ENCODE results near the gene KLHL36. TPM values are rescaled to one million over a fixed set of nuclear protein-coding genes. Genes with fewer than 3 reads are reported as not detected.
A peak's percentile ranks its signal among the peaks of the same experiment; 100 is the strongest.

Gene KLHL36
- total and polyA plus RNA-seq, 4 donors = 11.5 to 53.6 (median 16.9) TPM

DNA sequence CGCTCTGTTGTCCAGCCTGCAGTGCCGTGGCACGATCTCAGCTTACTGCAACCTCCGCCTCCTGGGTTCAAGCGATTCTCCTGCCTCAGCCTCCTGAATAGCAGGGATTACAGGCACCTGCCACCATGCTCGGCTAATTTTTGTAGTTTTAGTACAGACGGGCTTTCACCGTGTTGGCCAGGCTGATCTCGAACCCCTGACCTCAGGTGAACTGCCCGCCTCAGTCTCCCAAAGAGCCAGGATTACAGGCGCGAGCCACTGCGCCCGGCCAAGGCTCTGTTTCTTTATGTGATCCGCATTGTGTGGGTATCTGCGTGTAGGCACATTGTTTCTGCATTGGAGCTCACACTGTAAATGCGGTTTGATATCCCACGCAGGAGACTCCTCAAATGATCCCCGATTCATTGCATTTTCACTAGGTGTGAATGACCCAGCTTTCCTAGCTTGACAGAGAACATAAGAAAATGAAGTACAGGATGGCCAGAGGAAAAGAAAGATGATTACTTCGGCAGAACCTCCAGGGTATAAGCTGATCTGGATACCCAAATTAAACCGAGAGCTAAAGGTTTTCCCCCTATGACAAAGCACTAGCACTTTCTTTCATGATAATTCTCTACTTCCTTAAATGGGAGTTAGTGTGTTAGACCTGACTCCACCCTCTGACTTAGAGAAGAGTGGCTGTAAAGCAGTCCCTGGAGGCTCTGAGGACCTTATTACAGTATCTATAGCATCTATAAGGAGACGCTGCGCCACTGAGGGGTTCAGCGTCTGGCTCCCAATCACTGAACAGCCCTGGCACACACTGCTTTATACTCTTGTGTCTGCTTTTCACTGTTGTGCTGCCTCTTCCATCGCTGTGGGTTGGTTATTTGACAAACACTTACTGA is 47.7 kb upstream of the KLHL36 start:
- Histone ChIP-seq H3K4me1 (ENCODE audit: control insufficient read depth in 4 of 4, insufficient read depth in 4 of 4, low read length in 3 of 4) (peaks cover 4 to 7% (median 6%) of the 10 kb centered on the region in 4 donors), H3K27me3 (ENCODE audit: control insufficient read depth in 4 of 4, insufficient read depth in 4 of 4, low read length in 3 of 4) (no peaks in the 10 kb centered on the region), H3K36me3 (ENCODE audit: control insufficient read depth in 4 of 4, insufficient read depth in 3 of 4, low read depth in 1 of 4, low read length in 3 of 4) (no peaks in the 10 kb centered on the region), H3K27ac (ENCODE audit: low read depth in 1 of 2, low read length in 2 of 2) (peak overlapping the region; percentile 46 to 89), H3K9ac (ENCODE audit: low read depth in 1 of 2, low read length in 2 of 2) (no peak overlapping the region), H3K9me3 (ENCODE audit: control insufficient read depth in 4 of 4, low read length in 3 of 4) (no peaks in the 10 kb centered on the region), H3K4me3 (ENCODE audit: low read depth in 1 of 3, low read length in 3 of 3) (no peak overlapping the region)
- DNase-seq (ENCODE audit: low spot score) = no peak
- TF ChIP-seq, protein P1, sequence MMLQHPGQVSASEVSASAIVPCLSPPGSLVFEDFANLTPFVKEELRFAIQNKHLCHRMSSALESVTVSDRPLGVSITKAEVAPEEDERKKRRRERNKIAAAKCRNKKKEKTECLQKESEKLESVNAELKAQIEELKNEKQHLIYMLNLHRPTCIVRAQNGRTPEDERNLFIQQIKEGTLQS (IDR thresholded peaks at IDR 0.05) = no peak
- TF ChIP-seq, protein P2, sequence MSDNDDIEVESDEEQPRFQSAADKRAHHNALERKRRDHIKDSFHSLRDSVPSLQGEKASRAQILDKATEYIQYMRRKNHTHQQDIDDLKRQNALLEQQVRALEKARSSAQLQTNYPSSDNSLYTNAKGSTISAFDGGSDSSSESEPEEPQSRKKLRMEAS (IDR thresholded peaks at IDR 0.05) = no peak
- TF ChIP-seq, protein P3, sequence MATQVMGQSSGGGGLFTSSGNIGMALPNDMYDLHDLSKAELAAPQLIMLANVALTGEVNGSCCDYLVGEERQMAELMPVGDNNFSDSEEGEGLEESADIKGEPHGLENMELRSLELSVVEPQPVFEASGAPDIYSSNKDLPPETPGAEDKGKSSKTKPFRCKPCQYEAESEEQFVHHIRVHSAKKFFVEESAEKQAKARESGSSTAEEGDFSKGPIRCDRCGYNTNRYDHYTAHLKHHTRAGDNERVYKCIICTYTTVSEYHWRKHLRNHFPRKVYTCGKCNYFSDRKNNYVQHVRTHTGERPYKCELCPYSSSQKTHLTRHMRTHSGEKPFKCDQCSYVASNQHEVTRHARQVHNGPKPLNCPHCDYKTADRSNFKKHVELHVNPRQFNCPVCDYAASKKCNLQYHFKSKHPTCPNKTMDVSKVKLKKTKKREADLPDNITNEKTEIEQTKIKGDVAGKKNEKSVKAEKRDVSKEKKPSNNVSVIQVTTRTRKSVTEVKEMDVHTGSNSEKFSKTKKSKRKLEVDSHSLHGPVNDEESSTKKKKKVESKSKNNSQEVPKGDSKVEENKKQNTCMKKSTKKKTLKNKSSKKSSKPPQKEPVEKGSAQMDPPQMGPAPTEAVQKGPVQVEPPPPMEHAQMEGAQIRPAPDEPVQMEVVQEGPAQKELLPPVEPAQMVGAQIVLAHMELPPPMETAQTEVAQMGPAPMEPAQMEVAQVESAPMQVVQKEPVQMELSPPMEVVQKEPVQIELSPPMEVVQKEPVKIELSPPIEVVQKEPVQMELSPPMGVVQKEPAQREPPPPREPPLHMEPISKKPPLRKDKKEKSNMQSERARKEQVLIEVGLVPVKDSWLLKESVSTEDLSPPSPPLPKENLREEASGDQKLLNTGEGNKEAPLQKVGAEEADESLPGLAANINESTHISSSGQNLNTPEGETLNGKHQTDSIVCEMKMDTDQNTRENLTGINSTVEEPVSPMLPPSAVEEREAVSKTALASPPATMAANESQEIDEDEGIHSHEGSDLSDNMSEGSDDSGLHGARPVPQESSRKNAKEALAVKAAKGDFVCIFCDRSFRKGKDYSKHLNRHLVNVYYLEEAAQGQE (IDR thresholded peaks at IDR 0.05) = no peak
- TF ChIP-seq, protein P4, sequence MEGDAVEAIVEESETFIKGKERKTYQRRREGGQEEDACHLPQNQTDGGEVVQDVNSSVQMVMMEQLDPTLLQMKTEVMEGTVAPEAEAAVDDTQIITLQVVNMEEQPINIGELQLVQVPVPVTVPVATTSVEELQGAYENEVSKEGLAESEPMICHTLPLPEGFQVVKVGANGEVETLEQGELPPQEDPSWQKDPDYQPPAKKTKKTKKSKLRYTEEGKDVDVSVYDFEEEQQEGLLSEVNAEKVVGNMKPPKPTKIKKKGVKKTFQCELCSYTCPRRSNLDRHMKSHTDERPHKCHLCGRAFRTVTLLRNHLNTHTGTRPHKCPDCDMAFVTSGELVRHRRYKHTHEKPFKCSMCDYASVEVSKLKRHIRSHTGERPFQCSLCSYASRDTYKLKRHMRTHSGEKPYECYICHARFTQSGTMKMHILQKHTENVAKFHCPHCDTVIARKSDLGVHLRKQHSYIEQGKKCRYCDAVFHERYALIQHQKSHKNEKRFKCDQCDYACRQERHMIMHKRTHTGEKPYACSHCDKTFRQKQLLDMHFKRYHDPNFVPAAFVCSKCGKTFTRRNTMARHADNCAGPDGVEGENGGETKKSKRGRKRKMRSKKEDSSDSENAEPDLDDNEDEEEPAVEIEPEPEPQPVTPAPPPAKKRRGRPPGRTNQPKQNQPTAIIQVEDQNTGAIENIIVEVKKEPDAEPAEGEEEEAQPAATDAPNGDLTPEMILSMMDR (IDR thresholded peaks at IDR 0.05; ENCODE audit: low read depth, low read length, missing input control) = no peak
- TF ChIP-seq, protein P5, sequence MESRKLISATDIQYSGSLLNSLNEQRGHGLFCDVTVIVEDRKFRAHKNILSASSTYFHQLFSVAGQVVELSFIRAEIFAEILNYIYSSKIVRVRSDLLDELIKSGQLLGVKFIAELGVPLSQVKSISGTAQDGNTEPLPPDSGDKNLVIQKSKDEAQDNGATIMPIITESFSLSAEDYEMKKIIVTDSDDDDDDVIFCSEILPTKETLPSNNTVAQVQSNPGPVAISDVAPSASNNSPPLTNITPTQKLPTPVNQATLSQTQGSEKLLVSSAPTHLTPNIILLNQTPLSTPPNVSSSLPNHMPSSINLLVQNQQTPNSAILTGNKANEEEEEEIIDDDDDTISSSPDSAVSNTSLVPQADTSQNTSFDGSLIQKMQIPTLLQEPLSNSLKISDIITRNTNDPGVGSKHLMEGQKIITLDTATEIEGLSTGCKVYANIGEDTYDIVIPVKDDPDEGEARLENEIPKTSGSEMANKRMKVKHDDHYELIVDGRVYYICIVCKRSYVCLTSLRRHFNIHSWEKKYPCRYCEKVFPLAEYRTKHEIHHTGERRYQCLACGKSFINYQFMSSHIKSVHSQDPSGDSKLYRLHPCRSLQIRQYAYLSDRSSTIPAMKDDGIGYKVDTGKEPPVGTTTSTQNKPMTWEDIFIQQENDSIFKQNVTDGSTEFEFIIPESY (IDR thresholded peaks at IDR 0.05) = no peak
- TF ChIP-seq FOXA1 (IDR thresholded peaks at IDR 0.05) (no peak), JUND (IDR thresholded peaks at IDR 0.05) (no peak), GABPA (IDR thresholded peaks at IDR 0.05 in 1 of 2, conservative IDR thresholded peaks at IDR 0.05 in 1 of 2) (no peak), SP1 (IDR thresholded peaks at IDR 0.05) (no peak), YY1 (IDR thresholded peaks at IDR 0.05) (no peak), RXRA (IDR thresholded peaks at IDR 0.05) (no peak), FOXA2 (IDR thresholded peaks at IDR 0.05) (no peak), NR2F2 (IDR thresholded peaks at IDR 0.05) (no peak)
- 73% methylated on average over 25 of the region's 25 CpGs for WGBS

Data from liver (tissue), 9 donors.